SKM-1 (cell line): ENCODE data around the gene KIRREL3.

Experiments used
- DNase-seq: peaks from one replicate; lab custom pipeline; 2025; ENCODE audit not compliant: unreplicated experiment; lab: John Stamatoyannopoulos, UW

The KIRREL3 gene

GRCh38 chr11:126496576-126497337 lies 503.8 kb downstream of the KIRREL3 start:
- DNase-seq, result no peak

GRCh38 chr11:126495281-126496220 lies 505.0 kb downstream of the KIRREL3 start:
- DNase-seq, result no peak

GRCh38 chr11:126494831-126495230 lies 505.7 kb downstream of the KIRREL3 start:
- DNase-seq, result no peak

- no peak for DNase-seq
Observed at GRCh38 chr11:126492331-126493082, 508.1 kb downstream of the KIRREL3 start.

DNA sequence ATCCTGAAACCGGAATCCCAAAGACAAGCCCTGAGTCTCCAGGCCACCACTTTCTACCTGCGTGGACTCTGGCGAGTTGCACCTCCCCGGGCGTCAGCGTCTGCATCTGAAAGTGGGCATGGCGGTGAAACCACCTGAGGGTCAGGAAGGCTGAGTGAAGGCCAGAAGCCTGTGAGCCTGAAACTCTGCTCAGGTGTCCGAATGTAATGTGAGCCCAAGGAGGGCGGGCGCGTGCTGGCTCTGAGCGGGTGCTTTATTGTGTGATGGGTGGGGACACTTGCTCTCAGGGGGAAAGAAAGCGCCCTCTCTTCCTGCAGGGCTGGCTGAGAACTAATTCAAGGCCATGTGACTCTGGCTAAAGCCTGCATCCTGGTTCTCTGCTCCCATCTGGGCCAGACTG lies 509.5 kb downstream of the KIRREL3 start:
- DNase-seq, result no peak

DNA sequence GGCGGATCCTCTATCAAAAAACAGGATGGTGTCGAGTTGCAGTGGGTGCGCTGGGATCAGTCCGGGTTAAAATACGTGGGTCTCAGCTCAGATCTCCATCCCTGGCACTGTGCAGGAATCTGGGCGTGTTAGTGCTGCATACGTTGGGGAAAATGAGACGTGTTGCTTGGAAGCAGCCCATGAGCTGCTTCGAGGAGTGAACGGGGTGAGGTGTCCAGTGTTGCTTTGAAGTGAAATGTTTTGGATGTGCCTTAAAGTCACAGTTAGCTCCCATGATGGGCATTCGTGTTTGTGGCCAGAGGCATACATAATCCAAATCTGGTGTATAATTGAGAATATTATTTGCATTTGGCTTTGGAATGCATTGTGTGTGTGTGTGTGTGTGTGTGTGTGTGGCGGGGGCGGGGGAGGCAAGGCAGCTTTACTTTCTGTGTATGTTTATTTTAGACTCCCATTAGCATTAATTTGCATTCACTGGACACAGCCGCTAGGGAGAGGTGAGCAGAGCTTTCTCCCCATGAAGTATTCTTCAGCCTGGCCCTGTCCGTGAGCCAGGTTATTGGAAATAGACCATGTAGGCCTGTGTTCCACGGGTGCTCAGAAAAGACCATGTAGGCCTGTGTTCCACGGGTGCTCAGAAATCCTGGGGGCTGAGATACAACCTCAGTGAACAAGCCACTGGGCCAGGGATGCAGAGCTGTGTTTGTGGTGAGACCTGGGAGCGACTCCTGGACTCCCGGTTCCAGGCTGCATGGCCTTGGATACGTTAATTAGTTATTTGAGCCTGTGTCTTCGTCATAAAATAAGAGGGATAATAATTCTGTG lies 510.5 kb downstream of the KIRREL3 start:
- DNase-seq, result no peak

DNA sequence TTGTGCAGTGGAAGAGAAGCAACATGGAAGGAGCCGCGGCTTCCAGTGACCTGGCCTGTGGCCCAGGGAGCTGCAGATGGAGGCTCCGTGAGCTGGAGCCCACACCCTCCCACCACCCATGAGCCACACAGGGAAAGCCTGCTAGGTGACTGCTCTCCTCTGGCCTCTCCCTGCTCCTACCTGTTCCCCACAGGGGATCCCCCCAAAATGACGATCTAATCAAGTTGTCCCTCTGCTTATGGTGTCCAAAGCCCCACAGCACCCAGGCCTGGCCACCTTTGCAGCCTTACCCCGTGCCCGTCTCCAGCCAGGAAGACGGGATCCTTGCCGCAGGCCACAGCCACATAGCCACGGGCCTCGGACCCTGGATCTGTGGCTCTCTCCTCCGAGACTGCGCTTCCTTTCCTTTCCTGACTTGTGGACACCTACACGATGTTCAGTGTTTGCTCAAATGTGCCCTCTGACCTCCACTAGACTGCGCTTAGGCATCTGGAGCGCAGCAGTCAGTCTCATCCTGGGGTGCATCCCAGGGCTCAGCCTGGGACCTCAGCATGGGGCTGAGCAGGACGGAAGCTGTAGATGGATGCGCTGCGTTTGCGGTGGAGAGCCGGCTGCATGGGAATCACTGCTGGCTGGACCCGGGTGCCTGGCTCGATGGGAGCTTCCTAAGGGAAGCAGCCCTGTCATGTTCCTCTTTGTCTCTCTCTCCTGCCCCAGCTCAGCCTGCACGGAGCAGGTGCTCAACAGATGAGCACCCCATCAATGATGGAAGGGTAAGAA lies 511.8 kb downstream of the KIRREL3 start:
- DNase-seq, result no peak

GRCh38 chr11:126487711-126488110 lies 512.9 kb downstream of the KIRREL3 start:
- DNase-seq, result no peak

- no peak for DNase-seq
Observed at GRCh38 chr11:126485986-126486635, 514.5 kb downstream of the KIRREL3 start.

DNA sequence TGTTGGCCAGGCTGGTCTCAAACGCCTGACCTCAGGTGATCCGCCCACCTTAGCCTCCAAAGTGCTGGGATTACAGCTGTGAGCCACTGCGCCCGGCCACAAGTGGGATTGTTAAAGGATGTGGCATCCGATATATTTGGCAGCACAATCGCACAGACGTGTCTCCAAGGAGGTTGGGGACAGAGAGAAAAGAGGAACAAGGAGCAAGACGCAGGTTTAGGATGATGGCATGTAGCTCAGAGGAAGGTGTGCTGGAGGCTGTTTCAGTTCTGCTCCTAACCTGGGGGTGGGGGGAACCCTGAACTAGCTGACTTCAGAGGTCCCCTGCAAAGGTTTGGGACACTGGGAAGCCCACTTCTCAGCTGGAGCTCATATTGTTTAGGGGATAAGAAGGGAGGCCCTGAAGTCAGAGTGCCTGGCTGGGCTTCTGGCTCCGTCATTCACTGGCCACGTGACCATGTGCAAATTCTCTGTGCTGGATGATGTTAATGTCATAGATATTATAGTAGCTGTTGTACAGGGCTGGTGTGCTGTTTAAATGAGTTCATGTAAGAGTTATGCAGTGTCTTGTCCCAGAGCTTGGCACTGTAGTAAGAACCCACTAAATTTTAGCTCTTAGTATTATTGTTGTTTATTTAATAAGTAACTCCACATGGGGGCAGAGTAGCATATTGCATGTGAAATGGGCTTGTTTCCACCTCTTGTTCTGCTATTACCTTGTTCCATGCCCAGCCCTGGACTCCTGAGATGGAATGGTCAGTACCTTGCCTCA lies 515.4 kb downstream of the KIRREL3 start:
- DNase-seq, result no peak

DNA sequence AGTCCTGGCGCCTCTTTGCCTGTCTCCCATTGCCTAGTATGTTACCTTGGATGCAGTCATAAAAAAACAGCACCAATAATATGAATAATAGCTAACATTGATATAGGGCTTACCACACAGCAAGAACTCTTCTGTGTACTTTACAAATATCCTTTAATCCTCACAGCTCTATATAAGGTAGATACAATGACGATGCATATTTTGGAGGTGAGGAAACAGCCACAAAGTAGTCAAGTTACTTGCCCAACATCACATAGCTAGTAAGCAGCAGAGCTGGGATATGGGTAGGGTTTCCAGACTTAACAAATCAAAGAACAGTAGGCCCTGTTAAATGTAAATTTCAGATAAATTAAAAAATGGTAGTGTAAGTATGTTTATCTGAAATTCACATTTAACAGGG lies 516.3 kb downstream of the KIRREL3 start:
- DNase-seq, result no peak

DNA sequence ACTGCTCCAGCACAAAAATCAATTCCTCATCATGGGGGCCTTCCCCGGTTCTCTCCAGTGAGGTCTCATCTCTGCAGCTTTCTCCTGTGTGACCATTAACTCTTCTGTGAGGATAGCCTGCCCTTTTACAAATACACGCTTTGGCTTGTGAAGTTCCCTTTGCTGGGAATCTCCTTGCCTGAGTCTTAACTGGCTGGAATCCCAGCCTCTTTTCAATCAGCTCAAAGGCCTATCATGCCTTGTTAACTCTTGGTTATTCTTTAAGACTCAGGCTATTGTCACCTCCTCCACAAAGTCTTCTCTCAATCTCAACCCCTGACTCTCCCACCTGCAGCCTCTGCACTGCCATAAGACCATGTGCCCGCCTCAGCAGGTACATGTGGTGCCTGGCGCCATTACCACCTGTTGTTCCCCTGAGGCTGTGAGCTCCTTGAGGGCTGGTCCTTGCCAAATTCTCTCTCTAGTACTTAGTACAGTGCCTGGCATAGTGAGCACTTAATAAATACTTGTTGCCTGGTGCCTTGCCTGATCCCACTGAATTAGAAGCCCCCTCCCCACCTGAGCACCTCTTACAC lies 516.9 kb downstream of the KIRREL3 start:
- DNase-seq, result no peak

GRCh38 chr11:126482586-126483108 lies 517.9 kb downstream of the KIRREL3 start:
- no peak for DNase-seq

DNA sequence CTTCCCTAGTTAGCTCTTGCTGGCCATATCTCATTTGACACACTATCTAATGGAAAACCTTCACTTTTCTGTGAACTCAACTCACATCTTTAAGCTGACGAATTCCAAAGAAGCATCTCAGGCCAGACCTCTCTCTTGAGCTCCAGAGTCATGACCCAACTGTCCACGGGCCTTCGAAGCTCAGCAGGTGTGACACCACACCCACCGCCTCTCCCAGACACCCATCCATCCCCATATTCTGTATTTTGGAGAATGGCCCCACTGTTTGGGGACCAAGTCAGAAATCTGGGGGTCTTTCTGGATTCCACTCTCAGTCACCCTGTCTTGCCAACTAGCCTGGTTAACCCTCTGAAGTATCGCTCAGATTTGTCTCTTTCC lies 519.3 kb downstream of the KIRREL3 start:
- no peak for DNase-seq

GRCh38 chr11:126480410-126481302 lies 519.9 kb downstream of the KIRREL3 start:
- peak; percentile 73 for DNase-seq

- DNase-seq, result no peak
Observed at GRCh38 chr11:126480015-126480409, 520.6 kb downstream of the KIRREL3 start.
